MM.1S (cell line): ENCODE data around the gene SLC39A3.

ENCODE experiments used
- CTCF ChIP-seq: fragments of 300-600 bp; sonication (generic); IDR thresholded peaks from 2 replicates; pipeline ENCODE4 v1.5.1; 2016; ENCODE audit warnings: antibody characterized with exemption, low read length, mixed read lengths
- EZH2 ChIP-seq: fragments of 300-600 bp; sonication (generic); optimal IDR thresholded peaks from 2 replicates; pipeline ENCODE3; 2017; ENCODE audit warnings: low read depth, mild to moderate bottlenecking, antibody characterized with exemption, low read length, mixed read lengths
- EZH2phosphoT487 ChIP-seq: fragments of 300-600 bp; sonication (generic); IDR thresholded peaks from 2 replicates; pipeline ENCODE4 v1.6.1; 2018; ENCODE audit warnings: antibody characterized with exemption, low read length

- TF ChIP-seq EZH2: no peak
- TF ChIP-seq CTCF: no peak
- TF ChIP-seq EZH2phosphoT487: no peak
Measured at GRCh38 chr19:2723345-2723715, 16.5 kb downstream of the SLC39A3 start.
